HEK293 (cell line): ENCODE results near the gene RALGAPA2.

ENCODE experiments used
- CTCF ChIP-seq: fragments of 450-650 bp; formaldehyde crosslinking; IDR thresholded peaks from 2 replicates; pipeline ENCODE4 v1.5.1; 2016; ENCODE audit warnings: missing biosample characterization, missing genetic modification characterization
- KLF16 ChIP-seq: fragments of 450-650 bp; formaldehyde crosslinking; IDR thresholded peaks from 2 replicates; pipeline ENCODE4 v1.5.1; 2017; ENCODE audit warnings: missing biosample characterization, missing genetic modification characterization
- SP2 ChIP-seq: fragments of 450-650 bp; formaldehyde crosslinking; IDR thresholded peaks from 2 replicates; pipeline ENCODE4 v1.5.1; 2016; ENCODE audit warnings: missing biosample characterization, missing genetic modification characterization
- TCF7L2 ChIP-seq: IDR thresholded peaks from 2 replicates; pipeline ENCODE4 v1.6.1; 2011; ENCODE audit warnings: low read depth, mild to moderate bottlenecking, inconsistent platforms, low read length, moderate library complexity, borderline replicate concordance
- ZBTB1 ChIP-seq: fragments of 450-650 bp; formaldehyde crosslinking; IDR thresholded peaks from 2 replicates; pipeline ENCODE4 v1.5.1; 2016; ENCODE audit warnings: missing biosample characterization, missing genetic modification characterization
- ZBTB10 ChIP-seq: fragments of 450-650 bp; formaldehyde crosslinking; IDR thresholded peaks from 2 replicates; pipeline ENCODE4 v1.5.1; 2016; ENCODE audit warnings: missing biosample characterization, missing genetic modification characterization
- ZFP3 ChIP-seq: fragments of 450-650 bp; formaldehyde crosslinking; IDR thresholded peaks from 2 replicates; pipeline ENCODE4 v1.5.1; 2016; ENCODE audit warnings: low read depth, missing biosample characterization, missing genetic modification characterization
- ZNF175 ChIP-seq: fragments of 450-650 bp; formaldehyde crosslinking; IDR thresholded peaks from 2 replicates; pipeline ENCODE4 v1.5.1; 2016; ENCODE audit warnings: missing biosample characterization, missing genetic modification characterization
- ZNF202 ChIP-seq: fragments of 450-650 bp; formaldehyde crosslinking; IDR thresholded peaks from 2 replicates; pipeline ENCODE4 v1.5.1; 2016; ENCODE audit warnings: missing biosample characterization, missing genetic modification characterization, borderline replicate concordance
- ZNF510 ChIP-seq: fragments of 450-650 bp; formaldehyde crosslinking; IDR thresholded peaks from 2 replicates; pipeline ENCODE4 v1.5.1; 2018; ENCODE audit warnings: mild to moderate bottlenecking, missing genetic modification characterization, missing biosample characterization; ENCODE audit not compliant: insufficient replicate concordance
- ZNF544 ChIP-seq: fragments of 450-650 bp; formaldehyde crosslinking; IDR thresholded peaks from 2 replicates; pipeline ENCODE4 v1.5.0; 2017; ENCODE audit warnings: missing biosample characterization, missing genetic modification characterization
- ZNF548 ChIP-seq: fragments of 450-650 bp; formaldehyde crosslinking; IDR thresholded peaks from 2 replicates; pipeline ENCODE4 v1.5.1; 2016; ENCODE audit warnings: missing biosample characterization, missing genetic modification characterization
- ZNF658 ChIP-seq: fragments of 450-650 bp; formaldehyde crosslinking; IDR thresholded peaks from 2 replicates; pipeline ENCODE4; 2016; ENCODE audit warnings: missing biosample characterization, missing genetic modification characterization
- TF ChIP-seq, protein P1 (sequence below): fragments of 450-650 bp; formaldehyde crosslinking; IDR thresholded peaks from 2 replicates; pipeline ENCODE4 v1.5.1; 2016; ENCODE audit warnings: missing biosample characterization, missing genetic modification characterization

- TF ChIP-seq ZNF658 (no peak), CTCF (tag by site-specific recombination) (no peak), ZNF202 (tag by site-specific recombination) (no peak), ZFP3 (no peak), ZBTB10 (no peak), SP2 (tag by site-specific recombination) (no peak), ZBTB1 (tag by site-specific recombination) (no peak), ZNF548 (tag by site-specific recombination) (no peak), ZNF510 (tag by site-specific recombination) (no peak), TCF7L2 (no peak), KLF16 (tag by site-specific recombination) (no peak), ZNF544 (tag by site-specific recombination) (no peak), ZNF175 (tag by site-specific recombination) (no peak)
- TF ChIP-seq, protein P1, sequence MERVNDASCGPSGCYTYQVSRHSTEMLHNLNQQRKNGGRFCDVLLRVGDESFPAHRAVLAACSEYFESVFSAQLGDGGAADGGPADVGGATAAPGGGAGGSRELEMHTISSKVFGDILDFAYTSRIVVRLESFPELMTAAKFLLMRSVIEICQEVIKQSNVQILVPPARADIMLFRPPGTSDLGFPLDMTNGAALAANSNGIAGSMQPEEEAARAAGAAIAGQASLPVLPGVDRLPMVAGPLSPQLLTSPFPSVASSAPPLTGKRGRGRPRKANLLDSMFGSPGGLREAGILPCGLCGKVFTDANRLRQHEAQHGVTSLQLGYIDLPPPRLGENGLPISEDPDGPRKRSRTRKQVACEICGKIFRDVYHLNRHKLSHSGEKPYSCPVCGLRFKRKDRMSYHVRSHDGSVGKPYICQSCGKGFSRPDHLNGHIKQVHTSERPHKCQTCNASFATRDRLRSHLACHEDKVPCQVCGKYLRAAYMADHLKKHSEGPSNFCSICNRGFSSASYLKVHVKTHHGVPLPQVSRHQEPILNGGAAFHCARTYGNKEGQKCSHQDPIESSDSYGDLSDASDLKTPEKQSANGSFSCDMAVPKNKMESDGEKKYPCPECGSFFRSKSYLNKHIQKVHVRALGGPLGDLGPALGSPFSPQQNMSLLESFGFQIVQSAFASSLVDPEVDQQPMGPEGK (tag by site-specific recombination), result no peak
Observed at GRCh38 chr20:20564279-20564678, 148.2 kb downstream of the RALGAPA2 start.
